Measurements from ENCODE around the gene PRPF38B.

The PRPF38B gene

DNA sequence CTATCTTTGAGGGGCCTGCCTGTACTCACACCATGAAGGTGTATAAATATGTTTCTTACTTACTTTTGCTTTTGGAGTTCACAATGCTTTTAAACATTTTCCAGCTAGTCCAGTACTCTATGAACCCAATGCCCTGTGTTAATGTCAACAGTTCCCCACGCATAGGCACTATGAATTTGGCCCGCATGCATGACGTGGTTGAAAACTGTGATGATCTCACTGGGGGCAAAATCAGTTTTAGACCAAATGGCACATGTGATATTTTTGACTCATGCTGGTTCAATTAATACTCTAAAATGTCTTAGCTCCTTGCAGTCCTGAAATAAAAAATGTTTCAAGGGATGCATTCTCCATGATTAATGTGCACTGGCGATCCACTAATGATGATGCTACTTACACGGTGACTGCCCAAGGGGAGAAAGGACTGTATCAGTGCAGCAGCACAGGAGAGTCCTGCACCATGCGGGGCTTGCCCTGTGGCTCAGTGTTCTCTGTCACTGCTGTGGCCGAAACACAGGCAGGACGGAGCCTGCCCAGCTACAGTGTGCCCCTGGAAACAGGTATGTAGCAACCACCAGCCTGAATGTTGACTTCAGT lies 36.3 kb downstream of the PRPF38B start:
- TF ChIP-seq, protein P1, sequence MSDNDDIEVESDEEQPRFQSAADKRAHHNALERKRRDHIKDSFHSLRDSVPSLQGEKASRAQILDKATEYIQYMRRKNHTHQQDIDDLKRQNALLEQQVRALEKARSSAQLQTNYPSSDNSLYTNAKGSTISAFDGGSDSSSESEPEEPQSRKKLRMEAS (IDR thresholded peaks at IDR 0.05), result no peak
- TF ChIP-seq, protein P2, sequence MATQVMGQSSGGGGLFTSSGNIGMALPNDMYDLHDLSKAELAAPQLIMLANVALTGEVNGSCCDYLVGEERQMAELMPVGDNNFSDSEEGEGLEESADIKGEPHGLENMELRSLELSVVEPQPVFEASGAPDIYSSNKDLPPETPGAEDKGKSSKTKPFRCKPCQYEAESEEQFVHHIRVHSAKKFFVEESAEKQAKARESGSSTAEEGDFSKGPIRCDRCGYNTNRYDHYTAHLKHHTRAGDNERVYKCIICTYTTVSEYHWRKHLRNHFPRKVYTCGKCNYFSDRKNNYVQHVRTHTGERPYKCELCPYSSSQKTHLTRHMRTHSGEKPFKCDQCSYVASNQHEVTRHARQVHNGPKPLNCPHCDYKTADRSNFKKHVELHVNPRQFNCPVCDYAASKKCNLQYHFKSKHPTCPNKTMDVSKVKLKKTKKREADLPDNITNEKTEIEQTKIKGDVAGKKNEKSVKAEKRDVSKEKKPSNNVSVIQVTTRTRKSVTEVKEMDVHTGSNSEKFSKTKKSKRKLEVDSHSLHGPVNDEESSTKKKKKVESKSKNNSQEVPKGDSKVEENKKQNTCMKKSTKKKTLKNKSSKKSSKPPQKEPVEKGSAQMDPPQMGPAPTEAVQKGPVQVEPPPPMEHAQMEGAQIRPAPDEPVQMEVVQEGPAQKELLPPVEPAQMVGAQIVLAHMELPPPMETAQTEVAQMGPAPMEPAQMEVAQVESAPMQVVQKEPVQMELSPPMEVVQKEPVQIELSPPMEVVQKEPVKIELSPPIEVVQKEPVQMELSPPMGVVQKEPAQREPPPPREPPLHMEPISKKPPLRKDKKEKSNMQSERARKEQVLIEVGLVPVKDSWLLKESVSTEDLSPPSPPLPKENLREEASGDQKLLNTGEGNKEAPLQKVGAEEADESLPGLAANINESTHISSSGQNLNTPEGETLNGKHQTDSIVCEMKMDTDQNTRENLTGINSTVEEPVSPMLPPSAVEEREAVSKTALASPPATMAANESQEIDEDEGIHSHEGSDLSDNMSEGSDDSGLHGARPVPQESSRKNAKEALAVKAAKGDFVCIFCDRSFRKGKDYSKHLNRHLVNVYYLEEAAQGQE (IDR thresholded peaks at IDR 0.05; ENCODE audit: low read depth), result no peak
- no peak for TF ChIP-seq NFIC (IDR thresholded peaks at IDR 0.05)
- TF ChIP-seq ZBTB7A (IDR thresholded peaks at IDR 0.05; ENCODE audit: low read depth), result no peak
- TF ChIP-seq, protein P3, sequence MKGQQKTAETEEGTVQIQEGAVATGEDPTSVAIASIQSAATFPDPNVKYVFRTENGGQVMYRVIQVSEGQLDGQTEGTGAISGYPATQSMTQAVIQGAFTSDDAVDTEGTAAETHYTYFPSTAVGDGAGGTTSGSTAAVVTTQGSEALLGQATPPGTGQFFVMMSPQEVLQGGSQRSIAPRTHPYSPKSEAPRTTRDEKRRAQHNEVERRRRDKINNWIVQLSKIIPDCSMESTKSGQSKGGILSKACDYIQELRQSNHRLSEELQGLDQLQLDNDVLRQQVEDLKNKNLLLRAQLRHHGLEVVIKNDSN (IDR thresholded peaks at IDR 0.05), result no peak
- no peak for TF ChIP-seq RAD21 (IDR thresholded peaks at IDR 0.05; ENCODE audit: low read depth)
- TF ChIP-seq TCF12 (IDR thresholded peaks at IDR 0.05; ENCODE audit: low read depth), result no peak
- TF ChIP-seq FOXM1 (IDR thresholded peaks at IDR 0.05; ENCODE audit: borderline replicate concordance, low read depth), result no peak
- TF ChIP-seq EGR1 (IDR thresholded peaks at IDR 0.05), result no peak
- no peak for TF ChIP-seq TEAD4 (IDR thresholded peaks at IDR 0.05)
- TF ChIP-seq TAF1 (IDR thresholded peaks at IDR 0.05; ENCODE audit: low read depth), result no peak
- no peak for TF ChIP-seq EP300 (IDR thresholded peaks at IDR 0.05; ENCODE audit: borderline replicate concordance)
- no peak for TF ChIP-seq YY1 (IDR thresholded peaks at IDR 0.05; ENCODE audit: low read depth)
- no peak for TF ChIP-seq CEBPB (IDR thresholded peaks at IDR 0.05)
- TF ChIP-seq CREB1 (IDR thresholded peaks at IDR 0.05; ENCODE audit: low read depth), result no peak

DNA sequence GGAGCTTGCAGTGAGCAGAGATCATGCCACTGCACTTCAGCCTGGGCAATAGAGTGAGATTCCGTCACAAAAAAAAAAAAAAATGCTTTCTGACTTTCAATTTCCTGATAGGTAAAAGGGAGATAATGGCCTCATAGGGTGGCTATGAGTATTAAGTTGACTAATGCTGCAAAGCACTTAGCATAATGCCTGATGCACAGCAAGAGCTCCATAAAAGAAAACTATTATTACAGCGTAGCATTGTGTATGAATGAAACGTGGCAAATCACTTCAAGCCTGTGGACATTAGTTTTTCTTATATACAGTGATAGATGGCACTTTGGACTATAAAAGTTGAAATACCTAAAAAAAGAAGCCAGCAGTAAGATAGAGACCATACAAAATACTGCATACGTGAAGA lies 37.4 kb downstream of the PRPF38B start:
- TF ChIP-seq TCF12 (IDR thresholded peaks at IDR 0.05; ENCODE audit: low read depth) (no peak), EGR1 (IDR thresholded peaks at IDR 0.05) (no peak), YY1 (IDR thresholded peaks at IDR 0.05; ENCODE audit: low read depth) (no peak), CEBPB (IDR thresholded peaks at IDR 0.05) (no peak), TAF1 (IDR thresholded peaks at IDR 0.05; ENCODE audit: low read depth) (no peak), TEAD4 (IDR thresholded peaks at IDR 0.05) (no peak)
- TF ChIP-seq, protein P3 (IDR thresholded peaks at IDR 0.05), result no peak

DNA sequence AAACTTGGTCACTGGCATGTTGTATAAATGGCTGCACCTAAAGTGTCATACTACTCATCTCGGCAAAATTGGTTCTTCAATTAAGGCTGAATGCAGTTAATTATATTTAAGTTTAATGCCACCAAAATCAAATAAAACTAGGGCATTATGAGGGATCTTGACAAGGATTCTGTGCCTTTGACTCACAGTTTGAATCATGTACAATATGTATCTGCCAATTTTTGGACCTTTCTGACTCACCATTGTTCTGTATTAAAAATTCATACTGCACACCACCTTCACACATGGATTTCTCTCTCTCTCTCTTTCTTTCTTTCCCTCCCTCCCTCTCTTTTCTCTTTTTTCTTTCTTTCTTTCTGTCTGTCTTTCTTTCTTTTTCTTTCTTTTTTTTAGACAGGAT lies 40.3 kb downstream of the PRPF38B start:
- no peak for TF ChIP-seq NFIC (IDR thresholded peaks at IDR 0.05)
- no peak for TF ChIP-seq TEAD4 (IDR thresholded peaks at IDR 0.05)
- TF ChIP-seq, protein P2 (IDR thresholded peaks at IDR 0.05; ENCODE audit: low read depth), result no peak
- TF ChIP-seq TAF1 (IDR thresholded peaks at IDR 0.05; ENCODE audit: low read depth), result no peak
- TF ChIP-seq EGR1 (IDR thresholded peaks at IDR 0.05), result no peak
- TF ChIP-seq TCF12 (IDR thresholded peaks at IDR 0.05; ENCODE audit: low read depth), result no peak
- TF ChIP-seq, protein P3 (IDR thresholded peaks at IDR 0.05), result no peak
- no peak for TF ChIP-seq YY1 (IDR thresholded peaks at IDR 0.05; ENCODE audit: low read depth)
- no peak for TF ChIP-seq CEBPB (IDR thresholded peaks at IDR 0.05)
- TF ChIP-seq EP300 (IDR thresholded peaks at IDR 0.05; ENCODE audit: borderline replicate concordance), result no peak
- TF ChIP-seq, protein P1 (IDR thresholded peaks at IDR 0.05), result no peak
- TF ChIP-seq FOXM1 (IDR thresholded peaks at IDR 0.05; ENCODE audit: borderline replicate concordance, low read depth), result no peak
- no peak for TF ChIP-seq CREB1 (IDR thresholded peaks at IDR 0.05; ENCODE audit: low read depth)
- TF ChIP-seq RAD21 (IDR thresholded peaks at IDR 0.05; ENCODE audit: low read depth), result no peak
- no peak for TF ChIP-seq ZBTB7A (IDR thresholded peaks at IDR 0.05; ENCODE audit: low read depth)

DNA sequence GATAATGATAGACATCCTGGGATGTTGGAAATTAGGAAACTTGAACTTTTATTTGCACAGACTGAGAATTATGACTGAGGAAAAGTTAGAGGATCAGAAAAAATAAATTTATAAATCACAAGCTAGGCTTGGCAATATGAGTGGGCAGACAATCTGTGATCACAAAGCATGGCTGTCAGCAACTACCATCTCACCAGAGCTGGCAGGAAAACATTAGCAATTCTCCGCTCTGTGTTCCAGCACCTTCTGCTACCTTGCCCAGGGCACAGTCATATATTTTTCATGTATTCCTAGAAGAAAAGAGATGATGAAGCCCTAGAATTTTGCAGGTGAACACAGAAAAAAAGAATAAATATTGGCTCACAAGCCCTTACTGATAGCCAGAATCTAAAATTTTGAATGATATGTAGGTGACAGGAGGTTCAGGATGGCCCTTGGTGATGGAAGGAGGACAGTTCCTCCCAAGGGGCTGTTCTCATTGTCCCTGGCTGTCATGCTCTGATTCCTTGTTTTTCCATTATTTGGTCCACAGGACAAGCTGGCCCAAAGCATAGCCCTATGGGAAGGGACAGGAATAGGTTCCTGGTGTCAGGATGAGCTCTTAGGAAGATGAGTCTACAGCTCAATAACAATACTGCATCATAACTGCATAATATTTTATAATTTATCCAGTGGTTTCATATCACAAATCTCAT lies 42.2 kb downstream of the PRPF38B start:
- TF ChIP-seq, protein P2 (IDR thresholded peaks at IDR 0.05; ENCODE audit: low read depth), result no peak
- TF ChIP-seq RAD21 (IDR thresholded peaks at IDR 0.05; ENCODE audit: low read depth) (no peak), FOXM1 (IDR thresholded peaks at IDR 0.05; ENCODE audit: borderline replicate concordance, low read depth) (no peak), TAF1 (IDR thresholded peaks at IDR 0.05; ENCODE audit: low read depth) (no peak), EP300 (IDR thresholded peaks at IDR 0.05; ENCODE audit: borderline replicate concordance) (no peak), CEBPB (IDR thresholded peaks at IDR 0.05) (no peak), TEAD4 (IDR thresholded peaks at IDR 0.05) (no peak), YY1 (IDR thresholded peaks at IDR 0.05; ENCODE audit: low read depth) (no peak), CREB1 (IDR thresholded peaks at IDR 0.05; ENCODE audit: low read depth) (no peak), EGR1 (IDR thresholded peaks at IDR 0.05) (no peak), TCF12 (IDR thresholded peaks at IDR 0.05; ENCODE audit: low read depth) (no peak)
- TF ChIP-seq, protein P1 (IDR thresholded peaks at IDR 0.05), result no peak
- TF ChIP-seq, protein P3 (IDR thresholded peaks at IDR 0.05), result no peak

Measured in Ishikawa (cell line).